SU-DHL-6 (cell line): ENCODE measurements around the gene LPCAT3.

Source experiments
- H2AFZ ChIP-seq: fragments of 200-600 bp; sonication (generic); 2 replicates; pipeline ENCODE4 v1.6.1; 2014; ENCODE audit warnings: low read depth, mild to moderate bottlenecking, moderate library complexity, mixed read lengths, antibody characterized with exemption, low read length; ENCODE audit not compliant: severe bottlenecking
- H3F3A ChIP-seq: fragments of 200-600 bp; shearing (Covaris generic); 2 replicates; pipeline ENCODE4 v1.6.0; 2016; ENCODE audit warnings: antibody characterized with exemption, mild to moderate bottlenecking; ENCODE audit not compliant: insufficient read depth
- H3K27ac ChIP-seq: fragments of 200-600 bp; sonication (generic); 2 replicates; pipeline ENCODE4 v1.5.1; 2016; ENCODE audit warnings: low read depth, mild to moderate bottlenecking, low read length, moderate library complexity, mixed read lengths
- H3K27me3 ChIP-seq: fragments of 200-600 bp; sonication (generic), shearing (Covaris generic); 2 replicates; pipeline ENCODE4 v1.6.0; 2014; ENCODE audit warnings: mild to moderate bottlenecking, low read length
- H3K36me3 ChIP-seq: fragments of 200-600 bp; sonication (generic); 2 replicates; pipeline ENCODE4 v1.6.1; 2014; ENCODE audit warnings: mild to moderate bottlenecking, low read length, mixed read lengths
- H3K4me2 ChIP-seq: fragments of 300-600, 200-600 bp; shearing (Covaris generic), sonication (generic); 2 replicates; pipeline ENCODE4 v1.6.0; 2014; ENCODE audit warnings: low read length, low read depth, mild to moderate bottlenecking; ENCODE audit not compliant: poor library complexity, severe bottlenecking
- H3K4me3 ChIP-seq: fragments of 200-600 bp; sonication (generic); 2 replicates; pipeline ENCODE4 v1.5.1; 2014; ENCODE audit warnings: antibody characterized with exemption, low read length, mild to moderate bottlenecking, mixed read lengths; ENCODE audit not compliant: insufficient read depth, poor library complexity, severe bottlenecking
- H3K79me2 ChIP-seq: fragments of 200-600 bp; sonication (generic); 2 replicates; pipeline ENCODE4 v1.6.1; 2014; ENCODE audit warnings: mild to moderate bottlenecking, low read length, moderate library complexity; ENCODE audit not compliant: insufficient read depth
- H3K9ac ChIP-seq: fragments of 200-600 bp; sonication (generic); 2 replicates; pipeline ENCODE4 v1.7.0; 2014; ENCODE audit warnings: mild to moderate bottlenecking, low read length
- H3K9me2 ChIP-seq: fragments of 200-600 bp; sonication (generic); replicated peaks from 2 replicates; pipeline ENCODE4 v1.6.1; 2014; ENCODE audit warnings: low read length; ENCODE audit not compliant: insufficient read depth
- H3K9me3 ChIP-seq: fragments of 200-600 bp; sonication (generic); 2 replicates; pipeline ENCODE4 v1.6.1; 2014; ENCODE audit warnings: low read length, mixed read lengths; ENCODE audit not compliant: insufficient read depth
- H4K20me1 ChIP-seq: fragments of 200-600 bp; sonication (generic); 2 replicates; pipeline ENCODE4 v1.6.1; 2014; ENCODE audit warnings: low read depth, mild to moderate bottlenecking, antibody characterized with exemption, low read length, moderate library complexity, mixed read lengths
- EZH2phosphoT487 ChIP-seq: fragments of 200-600 bp; sonication (generic), shearing (Covaris generic); conservative IDR thresholded peaks from 2 replicates; pipeline ENCODE4 v1.6.1; 2018; ENCODE audit warnings: mild to moderate bottlenecking, antibody characterized with exemption, low read length, moderate library complexity, mixed read lengths
- TF ChIP-seq, protein P1 (sequence below): fragments of 200-600 bp; sonication (generic); IDR thresholded peaks from one replicate; pipeline ENCODE4 v1.5.1; 2017; ENCODE audit warnings: antibody characterized with exemption, mild to moderate bottlenecking, low read length, moderate library complexity; ENCODE audit not compliant: insufficient read depth, poor library complexity, severe bottlenecking

The LPCAT3 gene

DNA sequence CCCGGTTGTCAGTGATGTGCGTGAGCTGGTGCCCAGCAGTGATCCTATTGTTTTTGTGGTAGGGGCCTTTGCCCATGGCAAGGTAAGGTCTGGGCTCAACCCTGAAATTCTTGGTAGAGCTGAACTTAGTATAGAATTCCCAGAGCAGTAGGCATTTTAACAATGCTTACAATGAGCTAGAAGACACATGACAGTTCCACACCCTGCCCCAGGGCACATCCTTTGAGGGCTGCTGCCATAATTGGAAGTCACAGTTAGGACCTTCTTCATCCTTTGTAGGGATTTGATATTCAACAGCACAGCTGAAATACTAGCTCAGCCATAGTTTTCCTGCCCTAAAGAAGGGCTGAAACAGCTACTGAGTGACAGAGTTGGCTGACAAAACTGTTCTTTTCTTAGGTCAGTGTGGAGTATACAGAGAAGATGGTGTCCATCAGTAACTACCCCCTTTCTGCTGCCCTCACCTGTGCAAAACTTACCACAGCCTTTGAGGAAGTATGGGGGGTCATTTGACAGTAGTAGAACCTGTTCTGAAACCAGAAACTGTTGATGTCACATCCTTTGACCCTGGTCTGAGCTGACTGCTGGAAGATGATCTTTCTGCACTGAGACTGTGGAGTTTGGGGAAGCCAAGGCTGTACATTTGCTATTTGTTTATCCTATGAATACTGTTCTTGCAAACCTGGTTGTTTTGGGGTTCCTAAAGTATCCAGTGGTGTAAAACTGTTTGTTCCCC is 42.8 kb downstream of the LPCAT3 start:
- Histone ChIP-seq H3K4me3 (no peak overlapping the region), H3K27me3 (no peaks in the 10 kb centered on the region), H3F3A (no peaks in the 10 kb centered on the region; the same call in 1 of the 2 replicates), H3K36me3 (peaks cover 4% of the 10 kb centered on the region; the same call in 1 of the 2 replicates), H2AFZ (no peak overlapping the region), H3K4me2 (no peak overlapping the region), H3K9ac (no peak overlapping the region), H3K27ac (no peak overlapping the region), H3K79me2 (peaks cover 24% of the 10 kb centered on the region), H3K9me2 (no peaks in the 10 kb centered on the region), H4K20me1 (no peaks in the 10 kb centered on the region), H3K9me3 (no peaks in the 10 kb centered on the region)
- no peak for TF ChIP-seq EZH2phosphoT487
- TF ChIP-seq, protein P1, sequence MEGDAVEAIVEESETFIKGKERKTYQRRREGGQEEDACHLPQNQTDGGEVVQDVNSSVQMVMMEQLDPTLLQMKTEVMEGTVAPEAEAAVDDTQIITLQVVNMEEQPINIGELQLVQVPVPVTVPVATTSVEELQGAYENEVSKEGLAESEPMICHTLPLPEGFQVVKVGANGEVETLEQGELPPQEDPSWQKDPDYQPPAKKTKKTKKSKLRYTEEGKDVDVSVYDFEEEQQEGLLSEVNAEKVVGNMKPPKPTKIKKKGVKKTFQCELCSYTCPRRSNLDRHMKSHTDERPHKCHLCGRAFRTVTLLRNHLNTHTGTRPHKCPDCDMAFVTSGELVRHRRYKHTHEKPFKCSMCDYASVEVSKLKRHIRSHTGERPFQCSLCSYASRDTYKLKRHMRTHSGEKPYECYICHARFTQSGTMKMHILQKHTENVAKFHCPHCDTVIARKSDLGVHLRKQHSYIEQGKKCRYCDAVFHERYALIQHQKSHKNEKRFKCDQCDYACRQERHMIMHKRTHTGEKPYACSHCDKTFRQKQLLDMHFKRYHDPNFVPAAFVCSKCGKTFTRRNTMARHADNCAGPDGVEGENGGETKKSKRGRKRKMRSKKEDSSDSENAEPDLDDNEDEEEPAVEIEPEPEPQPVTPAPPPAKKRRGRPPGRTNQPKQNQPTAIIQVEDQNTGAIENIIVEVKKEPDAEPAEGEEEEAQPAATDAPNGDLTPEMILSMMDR: no peak

DNA sequence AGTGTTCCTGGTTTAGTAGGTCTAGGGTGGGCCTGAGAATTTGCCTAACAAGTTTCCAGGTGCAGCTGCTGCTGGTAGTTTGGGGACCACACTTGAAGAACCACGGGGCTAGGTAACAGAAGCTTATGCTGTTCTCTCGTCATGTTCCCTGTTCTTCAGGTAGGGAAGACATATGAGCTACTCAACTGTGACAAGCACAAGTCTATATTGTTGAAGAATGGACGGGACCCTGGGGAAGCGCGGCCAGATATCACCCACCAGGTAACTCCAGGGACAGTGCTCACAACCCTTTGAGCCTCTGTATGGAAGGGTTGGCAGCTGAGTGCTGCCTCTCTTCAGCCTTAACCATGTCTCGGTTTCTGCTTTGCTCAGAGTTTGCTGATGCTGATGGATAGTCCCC is 44.1 kb downstream of the LPCAT3 start:
- H3K4me2 ChIP-seq: no peak overlapping the region

DNA sequence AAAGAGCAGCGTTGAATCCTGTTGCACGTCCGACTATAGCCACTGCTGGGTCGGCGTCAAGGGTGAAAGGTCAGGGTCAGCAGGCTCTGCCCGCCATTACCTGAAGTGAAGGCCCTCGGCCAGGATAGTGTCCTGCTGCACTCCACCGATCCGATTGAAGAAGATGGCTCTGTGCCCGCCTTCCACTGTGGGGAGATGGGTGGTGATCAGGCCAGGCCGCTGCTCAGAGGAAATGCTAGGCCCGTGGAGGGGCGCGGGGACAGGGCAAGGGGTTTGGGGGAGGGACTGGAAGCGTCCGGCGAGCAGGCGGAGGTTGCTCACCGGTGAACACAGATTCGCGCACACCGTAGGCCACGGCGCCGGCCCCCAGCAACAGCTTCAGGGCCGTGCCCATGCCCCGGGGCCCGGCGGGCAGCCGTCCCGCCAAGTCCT is 48.2 kb downstream of the LPCAT3 start:
- H3K4me3 ChIP-seq: peak overlapping the region; percentile 96
- peaks cover 45% of the 10 kb centered on the region for H3K79me2 ChIP-seq
- H3K27ac ChIP-seq: peak overlapping the region; percentile 32
- H3K27me3 ChIP-seq: no peaks in the 10 kb centered on the region
- no peaks in the 10 kb centered on the region for H3K9me2 ChIP-seq
- peaks cover 23% of the 10 kb centered on the region for H3F3A ChIP-seq
- no peaks in the 10 kb centered on the region for H3K9me3 ChIP-seq
- TF ChIP-seq EZH2phosphoT487: no peak
- TF ChIP-seq, protein P1: no peak
- H3K4me2 ChIP-seq: peak overlapping the region; percentile 73
- peaks cover 3% of the 10 kb centered on the region; the same call in 1 of the 2 replicates for H4K20me1 ChIP-seq
- peaks cover 8% of the 10 kb centered on the region; the same call in 1 of the 2 replicates for H3K36me3 ChIP-seq
- peak overlapping the region; percentile 92 for H3K9ac ChIP-seq
- H2AFZ ChIP-seq: no peak overlapping the region

More for the DNA sequence above, 44.1 kb downstream of the LPCAT3 start:
- Histone ChIP-seq H3F3A (peaks cover 2% of the 10 kb centered on the region; the same call in 1 of the 2 replicates), H3K27me3 (no peaks in the 10 kb centered on the region), H3K9me3 (no peaks in the 10 kb centered on the region), H3K4me3 (no peak overlapping the region), H3K36me3 (peaks cover 4% of the 10 kb centered on the region; the same call in 1 of the 2 replicates), H3K27ac (no peak overlapping the region), H3K9ac (no peak overlapping the region), H2AFZ (no peak overlapping the region), H3K9me2 (no peaks in the 10 kb centered on the region), H4K20me1 (no peaks in the 10 kb centered on the region), H3K79me2 (peaks cover 36% of the 10 kb centered on the region)
- TF ChIP-seq, protein P1: no peak
- TF ChIP-seq EZH2phosphoT487: no peak
